Measurements from ENCODE around the gene ANKRD11.
"Not testable (repeated sequence)": the region's sequence is repeated elsewhere in the genome, so short reads cannot be mapped to it uniquely, and the experiment has no call there.

Gene ANKRD11

DNA sequence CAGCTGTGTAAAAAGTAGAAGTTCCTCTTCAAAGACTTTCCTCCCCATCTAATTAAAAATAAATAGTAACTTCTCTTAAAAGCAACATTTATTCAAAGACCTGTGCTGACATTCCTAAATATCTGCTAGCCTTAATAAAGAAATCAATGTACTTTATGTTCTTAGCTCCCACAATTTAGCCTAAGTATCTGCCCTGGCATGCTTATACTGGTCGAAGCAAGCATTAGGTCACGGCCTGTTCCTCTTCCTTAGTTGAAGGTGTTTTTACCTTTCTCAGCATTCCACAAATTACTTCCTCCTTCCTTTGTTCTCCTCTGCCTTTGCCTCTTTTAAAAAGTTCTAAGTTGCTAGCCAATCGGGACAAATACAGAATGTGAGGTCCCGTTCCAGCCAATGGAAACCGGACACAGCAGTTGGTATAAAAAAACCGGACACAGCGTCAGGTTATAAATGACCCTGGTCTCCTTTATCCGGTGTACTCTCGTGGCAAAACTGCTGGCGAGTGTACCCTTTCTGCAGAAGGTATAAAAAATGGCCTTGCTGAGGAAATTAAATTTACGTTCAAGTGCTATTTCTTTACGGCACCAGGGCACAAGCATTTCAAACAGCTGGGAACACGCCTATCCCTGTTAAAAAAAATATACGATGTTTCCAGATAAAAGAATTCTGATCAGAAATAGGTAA is 127.7 kb downstream of the ANKRD11 start:
- not testable (repeated sequence) for DNase-seq

DNA sequence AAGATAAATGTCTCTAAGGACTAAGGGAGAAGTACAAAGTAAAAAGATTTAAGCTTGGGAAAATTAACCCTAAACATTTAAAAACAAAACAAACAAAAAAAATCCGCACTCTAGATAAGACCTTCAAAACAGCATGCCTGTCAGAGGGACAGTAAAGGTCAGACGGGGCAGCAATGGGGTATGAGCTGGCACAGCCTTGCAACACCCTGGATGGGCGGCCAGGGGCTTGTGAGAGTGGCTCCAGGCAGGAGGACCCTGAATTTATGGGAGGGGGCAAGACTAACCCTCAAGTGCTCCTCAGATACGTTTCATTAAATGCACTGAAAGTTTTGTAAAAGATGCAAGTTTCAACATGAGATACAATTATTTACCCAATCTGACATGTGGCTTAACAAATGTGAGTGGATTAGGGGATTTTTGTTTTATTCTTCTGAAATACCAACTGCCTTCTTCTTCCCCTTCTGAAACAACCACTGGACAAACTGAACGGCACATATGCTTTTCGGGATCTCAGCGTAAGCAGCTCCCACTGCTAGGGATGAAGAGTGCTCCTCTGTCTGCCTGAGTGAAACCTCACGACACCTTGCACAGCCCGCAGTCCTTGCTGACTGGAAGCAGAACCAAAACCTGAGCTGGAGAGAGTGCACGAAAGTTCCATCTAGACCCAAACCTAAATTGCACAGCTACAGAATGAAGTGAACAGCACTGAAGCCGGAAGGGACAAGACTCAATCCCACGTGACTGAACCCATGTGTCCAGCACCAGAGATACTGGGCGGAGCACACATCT is 128.4 kb downstream of the ANKRD11 start:
- DNase-seq, result no peak

DNA sequence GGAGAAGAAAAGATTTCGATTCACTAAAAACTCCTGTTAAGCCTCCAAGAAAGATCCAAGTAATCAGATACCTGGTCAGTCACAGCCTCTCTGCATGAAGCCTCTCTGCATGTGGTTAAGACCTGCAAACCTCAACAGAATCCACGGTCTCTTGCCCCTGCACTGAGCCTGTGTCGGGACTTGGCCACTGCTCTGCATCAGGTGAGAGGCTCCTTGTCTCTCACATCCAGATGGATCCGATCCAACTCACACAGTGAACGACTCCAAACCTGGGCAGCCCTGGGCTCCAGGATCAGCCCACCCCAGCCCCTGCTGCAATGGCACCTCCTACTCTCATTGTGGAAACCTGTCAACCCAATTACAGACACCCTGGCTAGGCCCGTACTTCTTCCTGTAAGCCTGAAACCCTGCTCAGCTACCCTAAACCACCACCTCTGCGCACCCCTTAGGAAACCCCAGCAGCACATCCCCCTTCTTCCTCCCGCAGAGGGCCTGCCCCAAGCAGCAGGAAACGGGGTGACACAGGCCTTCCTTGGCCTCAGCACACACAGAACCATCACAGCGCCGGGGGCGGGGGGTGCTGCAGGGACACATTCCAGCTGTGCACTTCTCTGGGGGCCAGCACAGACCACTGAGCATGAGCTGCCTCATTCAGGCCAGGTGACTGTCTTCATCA is 129.5 kb downstream of the ANKRD11 start:
- peak; percentile 61 for DNase-seq

DNA sequence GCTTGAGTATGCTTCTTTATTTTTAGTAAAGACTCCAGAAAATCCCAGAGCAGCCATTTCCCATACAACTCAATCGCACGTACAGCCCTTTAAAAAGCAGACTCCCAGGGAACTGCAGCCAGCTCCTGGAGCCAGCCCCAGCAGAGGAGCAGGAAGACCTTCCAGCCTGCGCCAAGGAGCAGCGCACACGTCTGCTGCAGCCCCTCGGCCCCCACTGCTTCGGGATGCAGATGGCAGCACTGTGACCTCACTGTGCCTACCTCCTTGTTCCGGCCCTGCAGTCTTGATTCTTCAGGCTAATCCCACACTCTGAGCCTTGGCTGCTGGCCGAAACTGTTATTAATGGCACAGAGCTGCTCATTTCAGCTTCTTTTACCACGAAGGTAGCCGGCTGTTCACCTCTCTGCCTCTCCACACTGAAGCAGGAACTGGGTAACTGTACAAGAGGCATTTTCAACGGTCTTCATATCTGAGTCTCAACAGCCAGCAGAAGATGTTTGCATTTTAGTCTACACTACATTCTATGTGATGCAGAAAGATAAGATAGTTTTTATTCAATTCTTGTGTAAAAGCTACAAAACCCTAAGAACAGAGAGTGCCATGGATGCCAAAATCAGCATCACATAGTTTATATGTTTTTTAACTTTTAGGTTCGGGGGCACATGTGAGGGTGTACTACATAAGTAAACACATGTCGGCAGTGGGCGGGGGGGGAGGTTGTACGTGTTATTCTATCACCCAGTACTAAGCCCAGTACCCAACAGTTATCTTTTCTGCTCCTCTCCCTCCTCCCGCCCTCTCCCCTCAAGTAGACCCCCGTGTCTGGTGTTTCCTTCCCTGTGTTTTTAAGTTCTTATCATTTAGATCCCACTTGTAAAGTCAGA is 130.9 kb downstream of the ANKRD11 start:
- no peak for DNase-seq

DNA sequence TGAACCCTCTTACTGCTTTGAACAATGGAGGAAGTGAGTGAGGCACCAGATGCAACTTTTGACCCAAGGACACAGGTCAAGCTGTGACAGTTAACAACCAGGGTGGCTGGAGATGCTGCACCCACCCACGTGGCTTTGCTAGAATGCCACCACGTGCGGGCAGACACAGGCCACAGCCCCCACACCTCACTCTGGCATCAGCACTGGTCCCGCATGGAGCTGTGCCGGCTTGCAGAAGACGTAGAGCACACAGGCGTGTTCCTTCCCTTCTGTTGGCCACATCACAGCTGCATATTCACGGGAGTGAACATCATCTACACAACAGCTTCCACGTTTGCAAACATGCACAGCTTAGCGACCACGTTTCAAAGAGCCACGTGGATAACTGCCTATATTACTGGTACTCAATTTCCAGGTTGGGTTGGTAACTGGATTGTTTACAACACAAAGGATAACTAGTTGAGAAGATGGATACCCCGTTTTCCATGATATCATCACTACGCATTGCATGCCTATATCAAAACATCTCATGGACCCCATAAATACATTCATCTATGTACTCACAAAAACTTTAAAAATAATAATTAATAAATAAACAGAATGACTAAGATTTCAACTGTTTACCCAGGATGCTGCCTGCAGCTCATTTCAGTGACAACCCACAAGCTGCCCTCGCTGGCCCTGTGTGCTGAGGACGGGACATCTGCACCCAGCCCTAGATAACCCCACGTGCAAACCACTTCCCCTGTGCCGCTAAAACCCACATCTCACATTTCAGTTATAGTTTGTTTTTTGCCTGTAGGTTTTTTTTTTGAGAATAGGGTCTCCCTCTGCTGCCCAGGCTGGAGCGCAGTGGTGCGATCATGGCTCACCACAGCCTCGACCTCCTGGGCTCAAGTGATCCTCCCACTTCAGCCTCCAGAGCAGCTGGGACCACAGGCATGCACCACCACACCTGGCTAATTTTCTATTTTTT is 132.0 kb downstream of the ANKRD11 start:
- DNase-seq, result peak; percentile 46

DNA sequence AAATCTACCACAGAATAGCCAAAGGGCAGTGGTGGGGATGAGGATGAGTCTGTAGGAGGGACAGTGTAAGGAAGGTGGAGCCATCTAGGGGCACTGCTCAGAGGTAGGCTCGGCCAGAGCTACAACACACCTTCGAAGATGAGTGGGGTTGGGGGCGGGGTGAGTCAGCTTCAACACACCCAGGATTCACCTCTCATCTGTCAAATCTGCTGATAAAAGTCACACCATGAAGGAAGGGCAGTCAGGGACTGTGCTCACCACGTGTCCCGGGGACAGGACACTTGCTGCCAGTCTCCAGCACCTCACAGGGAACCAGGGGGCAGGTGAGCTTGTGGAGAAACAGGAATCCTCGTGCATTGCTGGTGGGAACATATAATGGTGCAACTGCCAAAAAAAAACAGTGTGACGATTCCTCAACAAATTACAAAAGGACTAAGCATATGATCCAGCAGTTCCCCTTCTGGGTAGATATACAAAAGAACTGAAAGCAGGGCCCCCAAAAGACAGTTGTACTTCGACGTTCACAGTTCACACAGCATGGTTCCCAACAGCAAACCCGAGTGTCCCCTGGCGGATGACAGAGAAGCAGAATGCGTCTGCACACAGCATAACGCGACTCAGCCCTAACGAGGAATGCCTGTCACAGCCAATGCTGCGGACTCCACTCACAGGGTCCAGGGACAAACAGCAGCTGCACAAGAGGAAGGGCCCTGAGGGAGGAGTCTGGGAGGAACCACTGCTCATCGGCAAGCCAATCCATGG is 133.1 kb downstream of the ANKRD11 start:
- DNase-seq, result peak; percentile 55

DNA sequence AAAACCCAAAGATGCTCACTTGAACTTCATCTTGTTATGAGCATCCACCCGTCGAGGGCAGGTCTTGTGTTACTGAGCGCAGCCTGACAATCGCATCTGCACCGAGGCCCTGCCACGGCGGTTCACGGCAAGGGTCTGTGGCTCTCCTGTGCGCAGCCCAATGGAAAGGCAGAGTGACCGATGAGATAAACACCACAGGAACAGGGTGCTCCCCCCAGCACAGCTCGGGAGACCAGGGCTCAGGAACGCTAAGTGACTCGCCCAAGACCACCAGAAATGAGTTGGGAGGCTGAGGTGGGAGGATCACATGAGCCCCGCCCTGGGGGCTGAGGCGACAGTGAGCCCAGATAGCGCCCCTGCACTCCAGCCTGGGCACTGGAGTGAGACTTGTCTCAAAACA is 134.7 kb downstream of the ANKRD11 start:
- DNase-seq, result no peak

DNA sequence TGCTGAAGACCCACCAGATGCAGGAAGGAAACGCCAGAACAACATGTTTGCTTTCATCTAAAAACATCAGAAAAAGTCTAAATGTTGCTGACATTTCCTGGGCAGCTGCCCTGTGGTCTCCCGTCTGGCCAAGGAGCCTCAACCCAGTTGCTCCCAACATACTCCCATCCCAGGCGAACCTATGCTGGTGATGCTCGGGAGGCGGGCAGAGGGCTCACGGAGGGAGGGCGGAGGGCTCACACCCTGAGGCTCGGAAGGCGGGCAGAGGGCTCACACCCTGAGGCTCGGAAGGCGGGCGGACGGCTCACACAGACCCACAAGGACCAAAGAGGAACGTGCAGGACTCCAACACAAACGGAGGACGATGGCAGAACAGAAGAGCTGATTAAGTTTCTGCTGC is 135.4 kb downstream of the ANKRD11 start:
- no peak for DNase-seq

DNA sequence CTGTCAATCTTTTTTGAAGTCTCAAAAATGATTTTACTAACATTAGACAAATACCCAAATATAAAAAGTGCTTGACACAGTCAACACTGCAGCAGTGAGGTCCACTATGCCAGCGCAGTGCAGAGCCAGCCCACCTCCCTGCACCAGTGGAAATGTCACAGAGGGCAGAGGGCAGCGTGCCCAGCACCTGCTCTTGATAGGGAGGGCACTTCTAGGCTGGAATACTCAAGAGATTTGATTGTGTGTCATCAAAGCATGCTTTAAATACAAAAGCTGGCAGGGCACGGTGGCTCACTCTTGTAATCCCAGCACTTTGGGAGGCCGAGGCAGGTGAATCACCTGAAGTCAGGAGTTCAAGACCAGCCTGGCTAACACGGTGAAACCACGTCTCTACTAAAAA is 136.0 kb downstream of the ANKRD11 start:
- DNase-seq, result no peak

DNA sequence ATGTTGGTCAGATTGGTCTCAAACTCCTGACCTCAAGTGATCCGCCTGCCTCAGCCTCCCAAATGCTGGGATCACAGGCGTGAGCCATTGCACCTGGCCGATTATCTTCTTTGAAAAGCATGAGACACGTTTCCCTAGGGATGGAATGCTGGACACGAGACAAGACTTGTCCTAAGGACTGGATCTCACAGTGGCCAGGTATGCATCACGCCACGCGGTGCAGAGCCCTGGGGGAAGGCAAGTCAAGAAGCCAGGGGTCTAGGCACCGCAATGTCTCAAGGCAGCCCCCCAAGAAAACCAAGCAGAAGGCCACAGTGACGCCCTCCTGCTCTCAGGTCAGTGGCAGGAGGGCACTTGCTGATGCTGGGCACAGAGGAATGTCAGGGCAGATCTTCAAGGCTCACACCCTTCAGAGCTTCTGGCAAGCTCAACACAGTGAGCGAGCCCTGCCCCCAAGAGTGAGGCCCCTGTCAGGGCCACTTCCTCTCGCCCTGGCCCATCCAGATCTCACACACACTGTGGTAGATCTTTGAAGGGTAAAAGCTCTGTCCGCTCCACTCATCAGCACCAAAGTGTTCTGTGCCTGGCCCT is 138.2 kb downstream of the ANKRD11 start:
- DNase-seq, result no peak

DNA sequence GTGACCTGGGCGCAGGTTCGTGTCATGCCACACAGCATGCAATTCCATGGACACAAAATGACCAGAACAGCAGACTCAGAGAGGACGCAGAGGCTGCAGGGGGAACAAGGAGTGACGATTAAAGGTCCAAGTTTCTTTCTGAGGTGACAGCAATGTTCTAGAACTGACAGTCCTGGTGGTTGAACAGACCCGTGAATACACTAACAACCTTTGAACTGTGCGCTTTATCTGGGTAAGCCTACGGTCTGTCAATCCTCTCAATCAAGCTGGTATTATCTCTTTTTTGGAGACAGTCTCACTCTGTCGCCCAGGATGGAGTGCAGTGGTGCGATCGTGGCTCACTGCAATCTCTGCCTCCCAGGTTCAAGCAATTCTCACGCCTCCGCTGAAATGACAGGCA is 138.7 kb downstream of the ANKRD11 start:
- no peak for DNase-seq

DNA sequence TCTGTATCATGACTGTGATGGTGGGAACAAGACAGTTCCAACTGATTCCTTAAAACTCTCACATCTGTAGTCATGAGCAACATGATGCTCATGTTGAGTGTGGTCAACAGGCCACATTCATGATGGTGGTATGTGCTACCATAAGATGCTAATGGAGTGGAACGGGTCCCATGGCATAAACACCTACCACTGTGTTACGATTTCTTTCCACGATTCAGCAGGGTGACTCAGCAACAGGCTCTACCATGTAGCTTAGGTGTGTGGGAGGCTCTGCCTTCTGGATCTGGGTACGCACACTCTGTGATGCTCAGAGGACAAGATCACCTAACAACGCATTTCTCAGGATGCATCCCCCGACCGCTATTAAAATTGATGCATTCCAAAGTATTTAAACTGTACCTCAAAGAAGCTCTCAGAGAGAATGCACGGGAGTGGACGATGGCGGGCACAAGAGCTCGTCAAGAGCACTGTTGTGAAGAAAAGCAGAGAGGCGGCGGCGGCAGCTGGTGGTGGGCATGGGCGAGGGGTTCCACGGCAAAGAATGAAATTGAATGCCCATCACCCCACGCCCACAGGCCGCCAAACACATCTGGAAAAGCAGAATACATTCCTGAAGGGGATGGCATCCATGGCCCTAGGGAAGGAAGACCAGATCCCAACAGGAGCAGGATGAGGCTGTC is 139.5 kb downstream of the ANKRD11 start:
- DNase-seq, result no peak

DNA sequence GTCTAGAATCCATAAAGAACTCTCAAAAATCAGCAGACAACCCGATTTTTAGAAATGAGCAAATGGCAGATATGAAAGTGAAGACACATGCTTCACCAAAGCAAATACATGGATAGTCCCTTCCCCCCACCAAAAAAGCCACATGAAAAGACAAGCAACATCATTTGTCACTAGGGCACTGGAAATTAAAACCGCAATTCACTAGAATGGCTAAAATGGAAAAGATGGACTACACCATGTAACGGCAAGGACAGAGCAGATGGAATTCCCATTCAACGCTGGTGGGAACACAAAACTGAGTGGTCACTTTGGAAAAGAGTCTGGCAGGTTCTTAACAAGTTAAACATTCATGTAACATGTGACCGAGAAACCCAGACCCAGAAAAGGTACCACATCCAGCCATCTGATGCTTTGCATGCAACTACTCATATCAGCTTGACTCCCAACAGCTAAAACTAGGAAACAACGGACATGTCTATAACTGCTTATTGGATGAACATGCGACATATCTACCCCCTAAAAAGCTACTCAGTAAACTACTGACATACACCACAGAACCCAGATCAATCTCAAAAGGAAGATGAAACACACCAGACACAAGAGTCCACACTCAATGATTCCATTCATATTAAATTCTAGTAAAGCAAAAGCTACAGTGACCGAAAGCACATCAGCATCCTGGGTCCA is 140.3 kb downstream of the ANKRD11 start:
- no peak for DNase-seq

DNA sequence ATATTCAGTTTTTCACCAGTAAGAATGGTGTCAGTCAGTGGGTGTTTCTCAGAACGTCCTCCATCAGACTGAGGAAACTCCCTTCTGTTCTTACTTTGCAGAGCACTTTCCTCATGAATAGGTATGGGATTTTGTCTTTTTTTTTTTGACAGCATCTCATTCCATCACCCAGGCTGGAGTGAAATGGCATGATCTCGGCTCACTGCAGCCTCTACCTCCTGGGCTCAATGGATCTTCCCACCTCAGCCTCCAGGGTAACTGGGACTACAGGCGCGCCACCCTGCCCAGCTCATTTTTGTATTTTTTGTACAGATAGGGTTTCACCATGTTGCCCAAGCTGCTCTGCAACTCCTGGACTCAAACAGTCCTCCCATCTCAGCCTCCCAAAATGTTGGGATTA is 142.6 kb downstream of the ANKRD11 start:
- DNase-seq, result no peak

DNA sequence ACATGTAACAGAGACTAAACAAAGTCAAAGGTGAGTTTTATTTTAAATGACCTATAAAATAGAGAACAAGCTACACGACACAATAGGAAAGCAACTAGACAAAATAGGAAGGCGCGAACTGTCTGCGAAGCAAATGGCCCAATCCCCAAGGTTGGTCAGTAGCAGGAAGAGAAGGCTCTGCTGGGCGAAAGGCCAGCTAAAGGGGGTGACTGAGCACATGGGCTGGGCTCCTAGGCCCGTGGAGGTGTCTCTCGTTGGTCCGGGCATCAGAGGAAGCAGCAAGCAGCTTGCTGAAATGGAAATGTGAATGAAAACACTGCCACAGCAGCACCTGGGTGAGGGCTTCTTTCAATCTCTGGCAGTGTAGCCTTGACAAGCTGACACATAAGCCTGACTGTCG is 143.5 kb downstream of the ANKRD11 start:
- no peak for DNase-seq

DNA sequence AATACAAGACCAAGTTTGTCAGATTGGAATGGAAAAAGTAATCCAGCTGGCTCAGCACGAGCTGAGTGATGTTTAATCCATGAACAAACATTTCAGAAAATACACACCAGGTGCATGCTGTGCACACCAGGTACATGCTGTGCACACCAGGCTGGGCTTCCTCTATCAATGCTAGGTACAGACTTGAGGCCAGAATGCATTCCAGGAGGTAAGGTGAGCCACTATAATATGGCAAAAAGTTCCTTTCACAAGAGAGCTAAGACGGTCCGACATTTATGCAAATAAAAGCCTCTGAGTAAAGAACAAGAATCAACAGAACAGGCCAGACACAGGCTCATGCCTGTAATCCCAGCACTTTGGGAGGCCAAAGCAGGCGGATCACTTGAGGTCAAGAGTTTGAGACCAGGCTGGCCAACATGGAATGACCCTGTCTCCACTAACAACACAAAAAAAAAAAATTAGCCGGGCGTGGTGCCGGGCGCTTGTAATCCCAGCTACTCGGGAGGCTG is 144.7 kb downstream of the ANKRD11 start:
- no peak for DNase-seq

DNA sequence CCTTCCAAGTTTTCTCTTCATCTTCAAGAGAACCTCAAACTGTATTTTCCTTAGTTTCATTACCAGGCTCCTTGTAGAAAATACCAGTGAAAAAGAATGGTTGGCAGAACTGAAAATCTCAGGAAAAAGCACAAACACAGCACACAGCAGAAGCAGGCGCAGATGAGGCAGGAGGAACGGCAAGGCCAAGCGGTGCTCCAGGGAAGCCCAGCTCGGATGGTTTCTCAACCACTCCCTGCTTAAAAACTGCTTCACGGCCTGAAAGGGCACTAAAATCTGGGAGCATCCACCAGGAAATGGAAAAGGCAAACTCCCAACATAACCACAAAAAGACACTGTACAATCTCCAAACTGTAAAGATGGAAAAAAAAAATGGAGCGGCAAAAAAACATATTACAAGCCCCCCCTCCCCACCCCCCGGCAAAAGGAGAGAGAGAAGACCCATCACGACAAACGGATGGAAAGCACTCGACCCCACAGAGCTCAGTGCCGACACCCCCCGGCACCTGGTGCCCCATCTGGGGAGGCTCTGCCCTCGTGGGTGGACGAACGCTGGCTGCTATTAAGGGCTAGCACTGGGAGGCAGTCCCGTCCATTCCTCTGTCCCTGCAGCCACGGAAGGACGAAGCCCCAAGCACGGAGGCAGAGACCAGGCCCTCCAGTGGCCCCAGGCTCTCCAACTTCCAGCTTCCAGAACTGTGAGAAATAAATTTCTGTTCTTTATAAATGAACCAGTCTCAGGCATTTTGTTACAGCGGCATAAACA is 145.3 kb downstream of the ANKRD11 start:
- DNase-seq, result no peak

DNA sequence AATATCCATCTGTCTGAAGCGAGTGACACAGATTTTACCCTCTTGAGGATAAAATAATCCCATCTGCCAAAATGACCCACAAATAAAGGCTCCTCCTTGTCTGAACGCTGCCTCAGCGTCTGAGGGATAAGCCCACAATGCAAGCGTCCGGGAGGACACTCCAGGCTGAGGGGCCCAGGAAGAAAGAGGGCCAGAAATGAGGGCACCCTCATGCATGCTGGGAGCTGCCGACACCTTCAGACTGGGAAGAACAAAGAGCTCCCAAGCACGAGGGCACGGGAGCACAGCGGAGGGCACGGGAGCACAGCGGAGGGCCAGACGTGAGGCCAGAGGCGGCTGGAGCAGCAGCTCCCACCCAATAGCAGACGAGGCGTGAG is 145.9 kb downstream of the ANKRD11 start:
- no peak for DNase-seq
